ENCODE measurements around the gene KANK2.

KANK2 gene

DNA sequence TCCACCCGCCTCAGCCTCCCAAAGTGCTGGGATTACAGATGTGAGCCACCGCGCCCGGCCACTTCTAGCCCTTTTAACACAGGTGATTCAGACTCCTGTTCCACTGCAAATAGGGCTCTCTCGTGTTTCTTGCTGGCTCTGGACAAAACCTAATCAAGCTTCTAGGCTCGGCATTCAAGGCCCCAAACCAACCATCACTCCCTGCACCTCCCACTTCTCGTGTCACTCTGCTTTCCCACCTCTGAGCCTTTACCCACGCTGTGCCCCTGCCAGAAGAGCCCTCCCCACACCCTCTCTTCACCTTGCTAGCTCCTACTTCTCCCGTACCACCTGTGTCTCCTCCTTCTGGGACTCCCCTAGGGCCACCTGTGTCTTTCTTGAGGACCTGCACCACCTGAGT is 19.8 kb downstream of the KANK2 start:
- H3K27me3 ChIP-seq (ENCODE audit: control insufficient read depth in 5 of 5, insufficient read depth in 4 of 5, low read length in 5 of 5), result no peaks in the 10 kb centered on the region
- peaks cover 7 to 26% (median 18%) of the 10 kb centered on the region in 5 donors for H3K4me1 ChIP-seq (ENCODE audit: control insufficient read depth in 5 of 5, insufficient read depth in 5 of 5, low read length in 5 of 5)
- no peak overlapping the region for H3K9ac ChIP-seq (ENCODE audit: low read length in 5 of 5)
- peak overlapping the region; percentile 35 for H3K27ac ChIP-seq (ENCODE audit: low read depth, low read length)
- H3K9me3 ChIP-seq (ENCODE audit: control insufficient read depth in 5 of 5, low read length in 5 of 5), result no peaks in the 10 kb centered on the region
- H3K36me3 ChIP-seq (ENCODE audit: control insufficient read depth in 5 of 5, insufficient read depth in 5 of 5, low read length in 5 of 5), result peaks cover 0 to 69% (median 59%) of the 10 kb centered on the region in 5 donors
- no peak overlapping the region for H3K4me3 ChIP-seq (ENCODE audit: low read depth in 1 of 5, low read length in 5 of 5)

DNA sequence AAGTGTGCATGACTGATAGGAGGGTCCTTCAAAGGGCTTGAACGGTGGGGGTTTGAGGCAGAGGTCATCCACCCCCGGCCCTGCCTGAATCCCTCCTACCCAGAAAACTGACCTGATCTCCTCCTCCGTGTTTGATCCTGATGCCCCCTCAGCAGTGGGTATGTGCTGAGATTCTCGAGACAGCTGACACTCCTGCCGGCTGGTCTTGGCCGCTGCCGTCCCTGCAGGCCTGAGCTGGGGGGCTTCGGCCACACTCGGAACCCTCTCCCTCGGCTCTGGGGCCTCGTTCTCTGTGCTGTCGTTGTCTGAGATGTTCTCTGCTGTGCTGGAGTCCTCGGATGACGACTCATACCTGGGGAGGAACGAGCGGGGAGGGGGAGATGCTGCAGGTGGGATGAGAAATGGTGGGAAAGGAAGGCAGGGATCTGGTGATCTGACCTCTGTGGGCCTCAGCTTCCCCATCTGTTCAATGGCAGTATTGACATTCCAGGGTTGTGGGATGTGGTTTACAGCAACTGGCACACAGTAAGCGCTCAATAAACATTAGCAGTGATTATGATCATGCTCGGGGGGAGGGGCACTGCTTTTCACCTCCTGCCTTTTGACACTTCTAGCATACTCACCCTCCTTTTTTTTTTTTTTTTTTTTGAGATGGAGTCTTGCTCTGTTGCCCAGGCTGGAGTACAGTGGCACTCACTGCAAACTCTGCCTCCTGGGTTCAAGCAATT is 20.7 kb downstream of the KANK2 start:
- no peak overlapping the region for H3K9ac ChIP-seq (ENCODE audit: low read length in 5 of 5)
- peaks cover 10 to 31% (median 21%) of the 10 kb centered on the region in 5 donors for H3K4me1 ChIP-seq (ENCODE audit: control insufficient read depth in 5 of 5, insufficient read depth in 5 of 5, low read length in 5 of 5)
- peaks cover 0 to 70% (median 64%) of the 10 kb centered on the region in 5 donors for H3K36me3 ChIP-seq (ENCODE audit: control insufficient read depth in 5 of 5, insufficient read depth in 5 of 5, low read length in 5 of 5)
- H3K9me3 ChIP-seq (ENCODE audit: control insufficient read depth in 5 of 5, low read length in 5 of 5), result no peaks in the 10 kb centered on the region
- H3K27me3 ChIP-seq (ENCODE audit: control insufficient read depth in 5 of 5, insufficient read depth in 4 of 5, low read length in 5 of 5), result no peaks in the 10 kb centered on the region
- H3K27ac ChIP-seq (ENCODE audit: low read depth, low read length), result no peak overlapping the region
- H3K4me3 ChIP-seq (ENCODE audit: low read depth in 1 of 5, low read length in 5 of 5), result no peak overlapping the region

DNA sequence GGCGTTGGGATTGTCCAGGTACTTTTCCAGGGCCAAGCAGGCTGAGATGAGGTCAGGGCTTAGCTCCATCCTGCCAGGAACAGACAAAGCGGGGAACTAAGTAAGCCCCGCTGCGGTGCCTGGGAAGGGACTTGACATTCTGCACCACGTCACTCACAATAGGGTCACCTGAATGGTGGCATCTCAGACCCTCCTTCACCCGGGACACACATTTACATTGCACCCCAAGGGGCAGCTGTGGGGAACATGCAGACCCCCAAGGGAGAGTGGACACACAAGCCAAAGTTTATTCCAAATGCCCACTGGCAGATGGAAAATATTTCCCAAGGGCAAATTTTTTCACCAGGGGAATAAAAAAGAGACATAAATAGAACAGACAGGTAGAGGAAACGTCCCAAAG is 21.4 kb downstream of the KANK2 start:
- H3K9ac ChIP-seq (ENCODE audit: low read length in 5 of 5), result no peak overlapping the region
- H3K36me3 ChIP-seq (ENCODE audit: control insufficient read depth in 5 of 5, insufficient read depth in 5 of 5, low read length in 5 of 5), result peaks cover 0 to 68% (median 64%) of the 10 kb centered on the region in 5 donors
- peaks cover 10 to 29% (median 23%) of the 10 kb centered on the region in 5 donors for H3K4me1 ChIP-seq (ENCODE audit: control insufficient read depth in 5 of 5, insufficient read depth in 5 of 5, low read length in 5 of 5)
- no peak overlapping the region for H3K27ac ChIP-seq (ENCODE audit: low read depth, low read length)
- no peak overlapping the region for H3K4me3 ChIP-seq (ENCODE audit: low read depth in 1 of 5, low read length in 5 of 5)
- no peaks in the 10 kb centered on the region for H3K9me3 ChIP-seq (ENCODE audit: control insufficient read depth in 5 of 5, low read length in 5 of 5)
- H3K27me3 ChIP-seq (ENCODE audit: control insufficient read depth in 5 of 5, insufficient read depth in 4 of 5, low read length in 5 of 5), result no peaks in the 10 kb centered on the region

DNA sequence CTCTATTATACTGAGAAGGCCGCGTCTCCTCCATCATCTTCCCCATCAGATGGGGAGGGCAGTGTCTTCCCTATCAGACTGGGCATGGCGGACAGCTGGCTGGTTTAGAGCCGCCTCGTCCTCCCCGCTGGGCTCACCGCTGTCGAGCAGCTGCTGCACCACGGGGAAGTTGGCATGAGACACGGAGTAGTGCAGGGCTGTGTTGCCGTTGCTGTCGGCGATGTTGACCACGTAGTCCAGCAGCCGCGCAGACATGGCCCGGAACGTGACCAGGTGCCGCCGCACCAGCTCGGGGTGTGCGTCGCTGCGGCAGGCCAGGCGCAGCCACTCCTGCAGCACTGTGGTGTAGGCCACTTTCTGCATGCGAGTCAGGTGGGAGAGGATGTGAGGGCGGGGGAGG is 23.0 kb downstream of the KANK2 start:
- H3K27me3 ChIP-seq (ENCODE audit: control insufficient read depth in 5 of 5, insufficient read depth in 4 of 5, low read length in 5 of 5), result no peaks in the 10 kb centered on the region
- H3K9ac ChIP-seq (ENCODE audit: low read length in 5 of 5), result no peak overlapping the region
- H3K4me1 ChIP-seq (ENCODE audit: control insufficient read depth in 5 of 5, insufficient read depth in 5 of 5, low read length in 5 of 5), result peaks cover 3 to 25% (median 18%) of the 10 kb centered on the region in 5 donors
- H3K9me3 ChIP-seq (ENCODE audit: control insufficient read depth in 5 of 5, low read length in 5 of 5), result no peaks in the 10 kb centered on the region
- no peak overlapping the region for H3K27ac ChIP-seq (ENCODE audit: low read depth, low read length)
- no peak overlapping the region for H3K4me3 ChIP-seq (ENCODE audit: low read depth in 1 of 5, low read length in 5 of 5)
- peaks cover 0 to 84% (median 71%) of the 10 kb centered on the region in 5 donors for H3K36me3 ChIP-seq (ENCODE audit: control insufficient read depth in 5 of 5, insufficient read depth in 5 of 5, low read length in 5 of 5)

DNA sequence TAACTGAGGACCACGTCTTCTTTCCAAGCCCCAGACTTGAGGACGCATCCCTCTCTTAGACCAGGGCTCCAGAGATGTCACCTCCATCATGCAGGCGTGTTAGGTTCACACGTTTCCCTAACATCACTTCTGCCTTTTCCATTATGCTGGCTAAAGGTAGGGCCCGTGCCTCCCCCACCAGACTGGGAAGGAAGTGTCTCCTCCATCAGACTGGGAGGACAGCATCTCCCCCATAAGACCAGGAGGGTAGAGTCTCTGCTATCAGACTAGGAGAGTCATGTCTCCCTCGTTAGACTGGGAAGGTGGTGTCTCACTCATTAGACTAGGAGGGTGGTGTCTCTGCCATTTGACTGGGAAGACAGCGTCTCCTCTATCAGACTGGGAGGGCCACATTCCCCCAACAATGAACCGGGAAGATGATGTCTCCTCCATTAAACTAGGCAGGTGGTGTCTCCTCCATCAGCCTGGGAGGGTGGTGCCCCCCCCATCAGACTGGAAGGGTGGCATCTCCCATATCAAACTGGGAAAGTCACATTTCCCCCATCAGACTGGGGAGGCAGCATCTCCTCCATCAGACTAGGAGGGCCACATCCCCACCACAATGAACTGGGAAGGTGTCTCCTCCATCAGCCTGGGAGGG is 23.7 kb downstream of the KANK2 start:
- H3K9me3 ChIP-seq (ENCODE audit: control insufficient read depth in 5 of 5, low read length in 5 of 5), result no peaks in the 10 kb centered on the region
- H3K27me3 ChIP-seq (ENCODE audit: control insufficient read depth in 5 of 5, insufficient read depth in 4 of 5, low read length in 5 of 5), result no peaks in the 10 kb centered on the region
- H3K9ac ChIP-seq (ENCODE audit: low read length in 5 of 5), result no peak overlapping the region
- peaks cover 0 to 88% (median 76%) of the 10 kb centered on the region in 5 donors for H3K36me3 ChIP-seq (ENCODE audit: control insufficient read depth in 5 of 5, insufficient read depth in 5 of 5, low read length in 5 of 5)
- peaks cover 3 to 22% (median 16%) of the 10 kb centered on the region in 5 donors for H3K4me1 ChIP-seq (ENCODE audit: control insufficient read depth in 5 of 5, insufficient read depth in 5 of 5, low read length in 5 of 5)
- no peak overlapping the region for H3K4me3 ChIP-seq (ENCODE audit: low read depth in 1 of 5, low read length in 5 of 5)
- no peak overlapping the region for H3K27ac ChIP-seq (ENCODE audit: low read depth, low read length)

DNA sequence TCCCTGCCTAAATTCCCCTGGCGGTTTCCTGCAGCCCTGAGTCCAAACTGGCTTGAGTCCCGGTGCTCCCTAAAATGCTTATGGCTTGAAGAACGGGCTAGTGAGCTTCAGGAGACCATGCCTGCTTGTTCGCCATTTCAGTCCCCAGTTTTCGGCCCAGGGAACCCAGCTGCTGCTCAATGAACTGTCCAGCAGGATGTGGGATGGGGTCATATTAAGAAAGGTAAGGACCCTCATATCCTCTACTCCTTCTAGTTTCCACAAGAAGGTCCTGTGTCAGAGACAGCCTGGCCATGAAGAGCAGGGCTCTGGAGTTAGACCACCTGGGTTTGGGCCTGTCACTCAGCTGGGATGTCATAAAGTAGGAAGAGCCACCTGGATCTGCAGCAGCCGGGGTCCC is 24.8 kb downstream of the KANK2 start:
- H3K4me3 ChIP-seq (ENCODE audit: low read depth in 1 of 5, low read length in 5 of 5), result no peak overlapping the region
- peak overlapping the region; percentile 50 for H3K27ac ChIP-seq (ENCODE audit: low read depth, low read length)
- H3K9ac ChIP-seq (ENCODE audit: low read length in 5 of 5), result peak overlapping the region in 1 of 5 donors; percentile 26
- H3K36me3 ChIP-seq (ENCODE audit: control insufficient read depth in 5 of 5, insufficient read depth in 5 of 5, low read length in 5 of 5), result peaks cover 0 to 89% (median 76%) of the 10 kb centered on the region in 5 donors
- H3K9me3 ChIP-seq (ENCODE audit: control insufficient read depth in 5 of 5, low read length in 5 of 5), result no peaks in the 10 kb centered on the region
- H3K4me1 ChIP-seq (ENCODE audit: control insufficient read depth in 5 of 5, insufficient read depth in 5 of 5, low read length in 5 of 5), result peaks cover 3 to 21% (median 14%) of the 10 kb centered on the region in 5 donors
- no peaks in the 10 kb centered on the region for H3K27me3 ChIP-seq (ENCODE audit: control insufficient read depth in 5 of 5, insufficient read depth in 4 of 5, low read length in 5 of 5)

DNA sequence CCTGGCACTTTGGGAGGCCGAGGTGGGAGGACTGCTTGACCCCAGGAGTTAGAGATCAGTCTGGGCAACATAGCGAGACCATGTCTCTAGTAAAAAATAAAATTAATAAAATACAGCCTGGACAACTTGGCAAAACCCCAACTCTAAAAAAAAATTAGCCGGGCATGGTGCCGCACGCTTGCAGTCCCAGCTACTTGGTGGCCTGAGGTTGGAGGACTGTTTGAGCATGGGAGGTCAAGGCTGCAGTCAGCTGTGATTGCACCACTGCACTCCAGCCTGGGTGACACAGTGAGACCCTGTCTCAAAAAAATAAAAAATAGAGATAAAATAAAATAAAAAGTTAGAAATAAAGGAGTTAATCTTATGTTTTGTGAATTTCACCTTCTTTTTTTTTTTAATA is 26.2 kb downstream of the KANK2 start:
- H3K4me3 ChIP-seq (ENCODE audit: low read depth in 1 of 5, low read length in 5 of 5), result no peak overlapping the region
- H3K9ac ChIP-seq (ENCODE audit: low read length in 5 of 5), result no peak overlapping the region
- peaks cover 0 to 84% (median 71%) of the 10 kb centered on the region in 5 donors for H3K36me3 ChIP-seq (ENCODE audit: control insufficient read depth in 5 of 5, insufficient read depth in 5 of 5, low read length in 5 of 5)
- no peaks in the 10 kb centered on the region for H3K27me3 ChIP-seq (ENCODE audit: control insufficient read depth in 5 of 5, insufficient read depth in 4 of 5, low read length in 5 of 5)
- peaks cover 7 to 29% (median 21%) of the 10 kb centered on the region in 5 donors for H3K4me1 ChIP-seq (ENCODE audit: control insufficient read depth in 5 of 5, insufficient read depth in 5 of 5, low read length in 5 of 5)
- peak overlapping the region; percentile 41 for H3K27ac ChIP-seq (ENCODE audit: low read depth, low read length)
- H3K9me3 ChIP-seq (ENCODE audit: control insufficient read depth in 5 of 5, low read length in 5 of 5), result no peaks in the 10 kb centered on the region

DNA sequence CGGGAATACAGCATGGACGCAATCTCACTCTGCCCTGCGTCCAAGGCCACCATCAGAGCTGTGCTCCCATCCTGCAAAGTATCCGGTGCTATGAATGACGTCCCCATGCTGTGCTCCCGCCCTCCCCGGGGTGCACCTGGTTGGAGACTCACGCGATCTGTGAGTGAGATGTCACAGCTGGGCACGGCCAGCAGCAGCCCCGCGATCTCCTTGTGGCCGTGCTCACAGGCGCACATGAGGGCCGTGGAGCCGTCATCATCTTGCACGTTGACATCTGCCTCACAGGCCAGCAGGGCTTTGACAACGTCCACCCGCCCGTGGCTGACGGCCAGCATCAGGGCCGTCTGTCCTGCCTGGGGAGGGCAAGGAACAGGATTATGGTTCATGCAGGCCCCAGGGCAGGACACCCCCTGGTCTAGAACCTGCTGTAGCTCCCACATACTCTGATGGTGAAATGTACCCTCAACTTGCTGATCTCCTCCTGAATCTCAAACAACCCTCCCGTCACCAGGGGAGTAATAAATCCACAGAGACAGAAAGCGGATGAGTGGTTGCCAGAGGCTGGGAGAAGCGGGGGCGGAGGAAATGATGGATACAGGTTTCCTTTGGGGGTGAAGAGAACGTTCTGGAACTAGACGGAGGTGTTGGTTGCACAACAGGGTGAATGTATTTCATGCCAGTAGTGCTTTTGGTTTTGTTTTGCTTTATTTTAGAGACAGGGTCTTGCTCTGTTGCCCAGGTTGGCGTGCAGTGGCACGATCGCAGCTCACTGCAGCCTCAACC is 27.3 kb downstream of the KANK2 start:
- Histone ChIP-seq H3K4me1 (ENCODE audit: control insufficient read depth in 5 of 5, insufficient read depth in 5 of 5, low read length in 5 of 5) (peaks cover 12 to 39% (median 32%) of the 10 kb centered on the region in 5 donors), H3K27me3 (ENCODE audit: control insufficient read depth in 5 of 5, insufficient read depth in 4 of 5, low read length in 5 of 5) (no peaks in the 10 kb centered on the region), H3K9me3 (ENCODE audit: control insufficient read depth in 5 of 5, low read length in 5 of 5) (no peaks in the 10 kb centered on the region), H3K9ac (ENCODE audit: low read length in 5 of 5) (peak overlapping the region in 1 of 5 donors; percentile 20), H3K36me3 (ENCODE audit: control insufficient read depth in 5 of 5, insufficient read depth in 5 of 5, low read length in 5 of 5) (peaks cover 0 to 77% (median 69%) of the 10 kb centered on the region in 5 donors), H3K4me3 (ENCODE audit: low read depth in 1 of 5, low read length in 5 of 5) (no peak overlapping the region), H3K27ac (ENCODE audit: low read depth, low read length) (peak overlapping the region; percentile 41)

DNA sequence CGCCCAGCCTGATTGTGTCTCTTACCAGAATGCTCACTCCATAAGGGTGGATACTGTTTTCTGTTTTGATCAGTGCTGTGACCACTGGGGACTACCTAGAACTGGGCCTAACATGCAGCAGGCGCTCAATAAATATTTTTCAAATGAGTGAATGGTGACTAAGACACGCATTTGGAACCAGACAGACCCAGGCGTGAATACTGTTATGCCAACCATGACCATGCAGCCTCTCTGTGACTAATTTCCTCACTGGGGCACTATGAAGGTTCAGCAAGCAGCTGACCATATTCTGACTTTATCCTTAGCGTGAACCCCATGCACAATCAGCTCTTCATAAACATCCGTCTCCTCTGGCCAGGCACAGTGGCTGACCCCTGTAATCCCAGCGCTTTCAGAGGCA is 28.8 kb downstream of the KANK2 start:
- H3K27me3 ChIP-seq (ENCODE audit: control insufficient read depth in 5 of 5, insufficient read depth in 4 of 5, low read length in 5 of 5), result no peaks in the 10 kb centered on the region
- H3K9me3 ChIP-seq (ENCODE audit: control insufficient read depth in 5 of 5, low read length in 5 of 5), result no peaks in the 10 kb centered on the region
- H3K4me3 ChIP-seq (ENCODE audit: low read depth in 1 of 5, low read length in 5 of 5), result no peak overlapping the region
- no peak overlapping the region for H3K9ac ChIP-seq (ENCODE audit: low read length in 5 of 5)
- H3K36me3 ChIP-seq (ENCODE audit: control insufficient read depth in 5 of 5, insufficient read depth in 5 of 5, low read length in 5 of 5), result peaks cover 0 to 66% (median 55%) of the 10 kb centered on the region in 5 donors
- peak overlapping the region; percentile 37 for H3K27ac ChIP-seq (ENCODE audit: low read depth, low read length)
- peaks cover 19 to 51% (median 41%) of the 10 kb centered on the region in 5 donors for H3K4me1 ChIP-seq (ENCODE audit: control insufficient read depth in 5 of 5, insufficient read depth in 5 of 5, low read length in 5 of 5)

Measured in subcutaneous abdominal adipose tissue (tissue), 5 donors.